HCT116 (cell line): ENCODE measurements around the gene CTAGE1. TPM values are rescaled to one million over a fixed set of nuclear protein-coding genes. Genes with fewer than 3 reads are reported as not detected.

Experiments used
- ATAC-seq: fragments of 200-7000 bp; cut with Tn5 transposase; 2 replicates; pipeline ENCODE4 v1.9.1; 2020; ENCODE audit warnings: mild to moderate bottlenecking, moderate library complexity
- BruUV-seq: library from RNA; stranded (reverse); fragments of 400-500 nt; replicated peaks from 2 replicates; lab custom pipeline; 2021; lab: Mats Ljungman, UMichigan
- CTCF ChIA-PET: fragments of 300-600 bp; sonication (Branson Sonifier 250); formaldehyde crosslinking; loops from one replicate; lab custom pipeline; 2021; ENCODE audit warnings: antibody characterized with exemption; lab: Charles Lee
- POLR2A ChIA-PET: fragments of 300-600, 350-600 bp; sonication (Branson Sonifier 250); formaldehyde crosslinking; loops from one replicate; lab custom pipeline; 2021; ENCODE audit warnings: antibody characterized with exemption; lab: Charles Lee
- RAD21 ChIA-PET, 2 experiments: fragments of 300-600 bp; sonication (Branson Sonifier 250); formaldehyde crosslinking; loops; one replicate each; lab custom pipeline; 2023; ENCODE audit warnings: low total read pairs in 2 of 2; ENCODE audit not compliant: uncharacterized antibody in 2 of 2, unreplicated experiment in 2 of 2, low non-redundant PET in 1 of 2; lab: Charles Lee
- DNase-seq: peaks from one replicate; pipeline ENCODE4 v3.0.0-alpha.2; 2010; ENCODE audit warnings: low read depth, low spot score
- H2AFZ ChIP-seq: fragments of 200-600 bp; shearing (Covaris generic), sonication (generic); 2 replicates; pipeline ENCODE4 v1.6.1; 2017; ENCODE audit warnings: low read depth, mixed run types, mixed read lengths, antibody characterized with exemption, low read length; ENCODE audit not compliant: poor library complexity, severe bottlenecking
- H3K27ac ChIP-seq: 2 replicates; pipeline ENCODE4 v1.5.1; 2012; ENCODE audit warnings: low read depth, low read length
- H3K27me3 ChIP-seq: fragments of 200-600 bp; sonication (generic); 2 replicates; pipeline ENCODE4 v1.6.1; 2016; ENCODE audit warnings: mixed run types, low read length, mixed read lengths; ENCODE audit not compliant: insufficient read depth
- H3K36me3 ChIP-seq, 2 experiments: fragments of 200-500 bp in 1 of 2; fragments of 200-600 bp in 1 of 2; sonication (Bioruptor generic) in 1 of 2; sonication (generic) in 1 of 2; 2 replicates each; pipeline versions ENCODE4 v1.5.1 to v1.6.1; 2014 to 2016; ENCODE audit warnings: low read length in 2 of 2, inconsistent platforms in 1 of 2, mixed read lengths in 1 of 2, mixed run types in 1 of 2; ENCODE audit not compliant: insufficient read depth in 2 of 2, control insufficient read depth in 1 of 2
- H3K4me1 ChIP-seq, 2 experiments: fragments of 200-600 bp in 1 of 2; sonication (generic) in 1 of 2; 2 replicates each; pipeline versions ENCODE4 v1.5.1 to v1.6.1; 2012 to 2017; ENCODE audit warnings: low read length in 2 of 2, inconsistent platforms in 1 of 2, mild to moderate bottlenecking in 1 of 2, mixed read lengths in 1 of 2, mixed run types in 1 of 2, moderate library complexity in 1 of 2; ENCODE audit not compliant: insufficient read depth in 2 of 2, control insufficient read depth in 1 of 2
- H3K4me2 ChIP-seq: fragments of 200-600 bp; sonication (generic); 2 replicates; pipeline ENCODE4 v1.6.1; 2017; ENCODE audit warnings: mixed run types, low read length, mixed read lengths
- H3K4me3 ChIP-seq, 2 experiments: fragments of 200-600 bp in 1 of 2; sonication (generic) in 1 of 2; replicated peaks in 1 of 2; 2 replicates each; pipeline ENCODE4 v1.5.1; 2011 to 2016; ENCODE audit warnings: low read length in 2 of 2, control low read depth in 1 of 2, low read depth in 1 of 2, mild to moderate bottlenecking in 1 of 2, mixed read lengths in 1 of 2, mixed run types in 1 of 2
- H3K79me2 ChIP-seq: fragments of 200-600 bp; sonication (generic); 2 replicates; pipeline ENCODE4 v1.6.1; 2017; ENCODE audit warnings: mild to moderate bottlenecking, mixed run types, low read length, moderate library complexity, mixed read lengths; ENCODE audit not compliant: insufficient read depth
- H3K9ac ChIP-seq: fragments of 200-600 bp; sonication (generic); 2 replicates; pipeline ENCODE4 v1.6.1; 2016; ENCODE audit warnings: low read length, mixed read lengths
- H3K9me2 ChIP-seq: fragments of 200-600 bp; sonication (generic), shearing (Covaris generic); 2 replicates; pipeline ENCODE4 v1.6.1; 2017; ENCODE audit warnings: mixed run types, mild to moderate bottlenecking, moderate library complexity; ENCODE audit not compliant: insufficient read depth
- H3K9me3 ChIP-seq, 2 experiments: fragments of 200-500 bp in 1 of 2; fragments of 200-600 bp in 1 of 2; sonication (Bioruptor generic) in 1 of 2; sonication (generic) in 1 of 2; 2 replicates each; pipeline ENCODE4 v1.6.1; 2014 to 2017; ENCODE audit warnings: low read length in 2 of 2, mixed read lengths in 2 of 2, inconsistent platforms in 1 of 2, low read depth in 1 of 2, mild to moderate bottlenecking in 1 of 2, mixed run types in 1 of 2, moderate library complexity in 1 of 2; ENCODE audit not compliant: control insufficient read depth in 1 of 2, insufficient read depth in 1 of 2
- H4K20me1 ChIP-seq: fragments of 200-600 bp; sonication (generic), shearing (Covaris generic); 2 replicates; pipeline ENCODE4 v1.6.1; 2017; ENCODE audit warnings: mixed run types, mild to moderate bottlenecking, moderate library complexity; ENCODE audit not compliant: insufficient read depth
- CEBPB ChIP-seq: IDR thresholded peaks from 2 replicates; pipeline ENCODE4 v1.6.1; 2012; ENCODE audit warnings: low read depth
- EGR1 ChIP-seq: IDR thresholded peaks from 2 replicates; pipeline ENCODE4 v1.6.1; 2012; ENCODE audit warnings: low read depth
- EZH2 ChIP-seq: fragments of 200-600 bp; sonication (generic); IDR thresholded peaks from 2 replicates; pipeline ENCODE4 v1.6.1; 2017; ENCODE audit warnings: antibody characterized with exemption, mixed run types
- EZH2phosphoT487 ChIP-seq: fragments of 200-600 bp; IDR thresholded peaks from 2 replicates; pipeline ENCODE4 v1.6.1; 2018; ENCODE audit warnings: antibody characterized with exemption, borderline replicate concordance
- FOSL1 ChIP-seq: IDR thresholded peaks from 2 replicates; pipeline ENCODE4 v1.6.1; 2012; ENCODE audit warnings: low read depth
- JUND ChIP-seq: IDR thresholded peaks from 2 replicates; pipeline ENCODE4 v1.6.1; 2012
- MAX ChIP-seq: IDR thresholded peaks from 2 replicates; pipeline ENCODE4 v1.6.1; 2012
- POLR2A ChIP-seq: IDR thresholded peaks from 2 replicates; pipeline ENCODE4 v1.7.0; 2011; ENCODE audit warnings: borderline replicate concordance; ENCODE audit not compliant: insufficient read depth, insufficient read length; ENCODE audit errors: extremely low read depth
- POLR2AphosphoS5 ChIP-seq: IDR thresholded peaks from 2 replicates; pipeline ENCODE4 v1.6.1; 2011; ENCODE audit warnings: mild to moderate bottlenecking, low read depth, low read length, moderate library complexity
- RAD21 ChIP-seq: IDR thresholded peaks from 2 replicates; pipeline ENCODE4 v1.6.1; 2012; ENCODE audit warnings: low read depth, mild to moderate bottlenecking
- SP1 ChIP-seq: IDR thresholded peaks from 2 replicates; pipeline ENCODE4 v1.6.1; 2012; ENCODE audit warnings: low read depth
- SRF ChIP-seq: IDR thresholded peaks from 2 replicates; pipeline ENCODE4 v1.6.1; 2012; ENCODE audit warnings: low read depth
- ZNF274 ChIP-seq: fragments of 200-500 bp; sonication (Bioruptor generic); IDR thresholded peaks from 2 replicates; pipeline ENCODE4 v1.6.1; 2014; ENCODE audit warnings: mild to moderate bottlenecking, low read depth, low read length, inconsistent platforms
- intact Hi-C: fragments of 100-400 bp; cut with micrococcal nuclease; formaldehyde crosslinking; loops from 2 replicates; pipeline ENCODE4 v1.10.0; 2022
- total RNA-seq: library from RNA; stranded (reverse); gene quantifications from one replicate; pipeline ENCODE4 v1.2.1, GENCODE V29; 2021; ENCODE audit not compliant: unreplicated experiment
- TF ChIP-seq, protein P1 (sequence below): IDR thresholded peaks from 2 replicates; pipeline ENCODE4 v1.6.1; 2012

Gene CTAGE1
- total RNA-seq, 1 experiment from 2014 or later: not detected

DNA sequence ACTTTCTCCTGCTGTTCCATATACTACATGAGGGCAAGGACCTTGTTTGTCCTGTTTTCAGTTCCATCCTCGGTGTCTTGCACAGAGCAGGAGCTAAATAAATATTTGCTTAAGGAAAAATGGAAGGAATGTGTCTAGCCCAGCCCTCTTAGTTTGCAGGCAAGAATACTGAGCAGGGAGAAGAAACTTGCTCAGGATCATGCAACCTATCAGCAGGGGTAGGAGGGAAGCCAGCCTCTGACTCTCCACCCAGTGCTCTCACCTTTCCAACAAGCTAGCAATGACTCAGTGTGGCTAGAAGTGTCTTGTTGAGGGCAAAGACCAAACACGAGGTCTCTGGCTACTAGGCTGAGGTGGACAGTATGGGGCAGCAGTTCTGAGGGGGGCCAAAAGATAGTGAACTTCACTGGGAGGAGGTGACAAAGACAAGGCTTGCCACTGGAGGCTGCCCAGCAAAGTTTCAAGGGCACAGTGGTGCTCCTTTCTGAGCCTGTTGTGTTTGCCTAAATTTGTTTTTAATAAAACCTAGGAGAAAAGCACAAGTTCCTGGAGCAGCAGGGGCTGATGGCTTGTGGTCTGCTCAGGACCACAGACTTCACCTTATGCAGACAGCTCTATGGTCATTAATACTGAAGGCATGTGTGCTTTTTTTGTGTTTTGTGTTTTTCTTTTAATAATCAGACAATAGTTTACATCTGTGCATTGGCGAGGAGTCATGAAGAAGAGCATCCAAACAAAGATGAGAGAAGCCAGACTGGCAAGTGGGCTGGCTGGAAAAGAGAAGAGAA lies 49.1 kb upstream of the CTAGE1 start (continued):
- TF ChIP-seq MAX: peak; percentile 85
- TF ChIP-seq, protein P1, sequence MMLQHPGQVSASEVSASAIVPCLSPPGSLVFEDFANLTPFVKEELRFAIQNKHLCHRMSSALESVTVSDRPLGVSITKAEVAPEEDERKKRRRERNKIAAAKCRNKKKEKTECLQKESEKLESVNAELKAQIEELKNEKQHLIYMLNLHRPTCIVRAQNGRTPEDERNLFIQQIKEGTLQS: no peak
- TF ChIP-seq SRF: no peak
- TF ChIP-seq ZNF274: no peak

DNA sequence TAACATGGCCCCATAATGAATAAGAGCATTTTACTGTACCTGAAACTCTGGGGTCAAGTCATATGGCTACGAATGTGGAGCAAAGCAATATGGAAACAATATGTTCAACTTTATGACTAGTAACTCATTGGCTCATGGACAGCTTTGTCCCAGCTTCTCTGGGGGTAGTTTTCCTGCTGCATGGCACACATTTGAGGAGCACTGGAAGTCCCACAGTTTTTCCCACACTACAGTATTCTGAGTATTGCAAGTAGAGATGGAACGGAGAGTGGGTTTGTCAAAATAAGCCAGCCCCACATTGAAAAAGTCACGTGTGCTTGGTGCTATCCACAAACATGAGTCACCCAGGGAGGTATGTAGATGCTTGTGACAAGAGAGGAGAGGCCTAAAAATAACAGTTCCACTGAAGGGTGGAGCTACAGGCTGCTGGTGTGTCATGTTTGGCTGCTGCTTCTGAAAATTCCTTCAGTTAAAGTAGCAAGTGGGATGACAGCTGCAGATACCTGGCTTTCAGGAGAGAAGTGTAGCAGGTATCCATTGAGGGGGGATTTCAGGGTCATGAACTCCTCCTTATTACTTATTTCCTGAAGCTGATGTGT lies 48.2 kb upstream of the CTAGE1 start:
- BruUV-seq: no TSS peak
- DNase-seq (peak; percentile 73), ATAC-seq (peak; percentile 95)
- intact Hi-C loops: no loop called here
- H3K9me3 ChIP-seq: no peaks in the 10 kb centered on the region
- peak overlapping the region in 1 of 2 experiments; percentile 30; a peak in 2 of 4 replicates for H3K4me3 ChIP-seq
- H3K9me2 ChIP-seq: no peaks in the 10 kb centered on the region
- H3K79me2 ChIP-seq: no peaks in the 10 kb centered on the region
- H3K27ac ChIP-seq: no peak overlapping the region
- peaks cover 26 to 31% of the 10 kb centered on the region in 2 experiments for H3K4me1 ChIP-seq
- H3K36me3 ChIP-seq: no peaks in the 10 kb centered on the region
- CTCF ChIA-PET: interaction anchor here (1.1 to 1.4 kb wide), 2 partner anchors 87 to 97 kb away, joined by 4 read pairs; no protein-coding TSS in a partner anchor
- RAD21 ChIA-PET: no interaction called here
- H3K4me2 ChIP-seq: peak overlapping the region; percentile 72
- H4K20me1 ChIP-seq: no peaks in the 10 kb centered on the region
- H3K27me3 ChIP-seq: no peaks in the 10 kb centered on the region
- H2AFZ ChIP-seq: peak overlapping the region; percentile 77
- POLR2A ChIA-PET: interaction anchor here (1.0 kb wide), 1 partner anchor 8 kb away, joined by 3 read pairs; no protein-coding TSS in a partner anchor
- H3K9ac ChIP-seq: no peak overlapping the region
- TF ChIP-seq SRF (no peak), CEBPB (0 out of 2 replicates have a peak, but pooled peaks have one; percentile 14), FOSL1 (peak; percentile 68), POLR2A (no peak), EZH2 (no peak), RAD21 (no peak), POLR2AphosphoS5 (peak; percentile 32), MAX (peak; percentile 70), EZH2phosphoT487 (no peak), SP1 (peak; percentile 49; the same call in 1 of the 2 replicates), JUND (peak; percentile 72), EGR1 (no peak)
